GM18499 (cell line): ENCODE measurements around the gene FBP2.

Experiments
- ATAC-seq: cut with Tn5 transposase; IDR thresholded peaks from one replicate; pipeline ENCODE4 v1.9.1; 2021; ENCODE audit warnings: moderate number of reproducible peaks; ENCODE audit not compliant: insufficient read depth, unreplicated experiment

FBP2 gene

DNA sequence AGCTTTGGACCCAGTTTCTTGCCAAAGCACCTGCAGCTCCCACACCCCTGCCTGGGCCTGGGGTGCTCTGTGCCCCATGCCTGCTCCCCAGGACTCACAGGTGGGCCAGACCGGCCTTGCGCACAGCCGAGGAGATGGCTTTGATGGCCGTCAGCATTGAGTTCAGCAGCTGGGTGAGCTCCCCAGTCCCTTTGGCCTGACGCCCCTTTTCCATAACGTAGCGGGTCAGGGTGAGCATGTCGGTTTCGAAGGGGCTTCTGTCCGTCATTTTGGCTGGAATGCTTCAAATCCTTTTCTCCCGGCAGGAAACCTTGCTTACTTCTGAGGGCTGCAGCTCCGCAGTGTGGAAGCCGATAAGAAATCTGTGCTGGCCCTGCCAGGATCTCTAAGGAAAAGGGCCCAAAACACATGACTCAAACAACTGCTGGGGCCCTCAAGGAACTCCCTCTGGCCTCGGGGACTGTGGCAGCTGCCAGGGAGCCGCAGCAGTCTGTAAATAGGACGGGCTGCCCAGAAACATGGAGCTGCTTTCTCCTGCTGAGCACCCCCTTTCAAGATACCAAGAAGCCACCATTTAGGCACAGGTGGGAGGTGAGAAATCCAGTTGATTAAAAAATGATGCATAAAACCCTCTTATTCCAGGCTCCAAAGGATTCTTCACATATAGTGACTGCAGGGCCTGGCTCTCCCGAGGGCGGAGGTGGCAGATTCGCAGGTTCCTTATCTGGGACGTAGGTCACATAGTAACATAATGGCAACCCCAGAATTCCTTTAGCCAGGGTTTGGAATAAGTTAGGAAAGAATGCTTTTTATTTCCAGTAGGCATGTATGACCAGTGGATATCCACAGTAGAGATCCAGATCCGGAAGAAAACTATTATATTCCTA, at the start of gene FBP2:
Gene FBP2 (minus strand): TSS at position 366 of the 887 bp plus-strand sequence. CDS start 98 bp downstream, at position 268.
- no peak for ATAC-seq

DNA sequence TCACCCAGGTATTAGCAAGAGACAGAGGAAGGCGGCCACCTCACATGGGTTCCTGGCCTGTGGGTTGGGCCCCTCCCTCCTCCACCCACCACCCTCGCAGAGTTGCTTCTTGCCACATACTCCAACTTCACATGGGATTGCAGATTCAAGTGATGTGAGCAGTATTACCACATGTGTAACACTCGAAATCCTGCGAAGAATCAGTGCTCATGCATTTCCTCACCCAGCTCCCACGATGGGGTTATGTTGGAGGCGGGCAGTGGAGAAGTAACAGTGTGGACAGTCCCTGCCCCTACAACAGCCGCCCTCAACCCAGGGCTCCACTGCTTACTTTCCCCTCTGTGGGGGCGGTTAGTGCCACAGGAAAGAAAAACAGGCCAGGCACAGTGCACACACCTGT, 49.6 kb upstream of the FBP2 start:
- ATAC-seq = no peak

DNA sequence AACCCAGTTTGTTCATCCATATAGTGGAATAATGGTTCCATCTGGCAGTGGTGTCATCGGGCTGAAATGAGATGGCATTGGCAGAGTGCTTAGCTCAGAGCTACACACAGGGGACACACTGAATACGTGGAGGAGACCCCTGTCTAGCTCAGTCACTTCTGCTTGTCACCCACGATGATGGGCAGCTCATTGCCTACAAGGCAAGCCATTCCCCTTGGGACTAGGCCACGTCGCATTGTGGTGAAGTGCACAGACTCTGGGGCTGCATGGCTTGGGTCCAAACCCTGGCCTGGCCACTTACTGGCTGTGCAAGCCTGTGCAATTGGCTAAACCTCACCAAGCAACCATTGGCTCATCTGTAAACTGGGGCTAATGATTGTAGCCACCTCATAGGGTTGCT, 48.9 kb upstream of the FBP2 start:
- no peak for ATAC-seq

DNA sequence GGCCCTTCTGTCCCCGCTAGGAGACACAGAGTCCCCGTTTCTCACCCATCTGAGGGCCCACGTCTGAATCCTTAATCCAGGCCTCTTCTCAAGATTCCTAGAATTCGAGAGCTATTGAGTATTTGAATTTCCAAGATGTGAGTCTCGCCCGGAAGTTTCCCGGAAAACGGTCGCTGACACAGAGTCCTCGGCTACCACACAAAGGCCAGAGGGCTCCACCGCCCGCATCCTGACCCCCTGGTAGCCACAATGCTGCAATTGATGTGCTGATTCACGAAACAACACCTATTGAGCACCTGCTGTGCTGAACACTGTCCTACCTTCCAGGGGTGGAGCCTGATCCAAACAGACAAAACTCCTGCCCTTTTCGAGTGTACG, 46.4 kb upstream of the FBP2 start:
- ATAC-seq = no peak

DNA sequence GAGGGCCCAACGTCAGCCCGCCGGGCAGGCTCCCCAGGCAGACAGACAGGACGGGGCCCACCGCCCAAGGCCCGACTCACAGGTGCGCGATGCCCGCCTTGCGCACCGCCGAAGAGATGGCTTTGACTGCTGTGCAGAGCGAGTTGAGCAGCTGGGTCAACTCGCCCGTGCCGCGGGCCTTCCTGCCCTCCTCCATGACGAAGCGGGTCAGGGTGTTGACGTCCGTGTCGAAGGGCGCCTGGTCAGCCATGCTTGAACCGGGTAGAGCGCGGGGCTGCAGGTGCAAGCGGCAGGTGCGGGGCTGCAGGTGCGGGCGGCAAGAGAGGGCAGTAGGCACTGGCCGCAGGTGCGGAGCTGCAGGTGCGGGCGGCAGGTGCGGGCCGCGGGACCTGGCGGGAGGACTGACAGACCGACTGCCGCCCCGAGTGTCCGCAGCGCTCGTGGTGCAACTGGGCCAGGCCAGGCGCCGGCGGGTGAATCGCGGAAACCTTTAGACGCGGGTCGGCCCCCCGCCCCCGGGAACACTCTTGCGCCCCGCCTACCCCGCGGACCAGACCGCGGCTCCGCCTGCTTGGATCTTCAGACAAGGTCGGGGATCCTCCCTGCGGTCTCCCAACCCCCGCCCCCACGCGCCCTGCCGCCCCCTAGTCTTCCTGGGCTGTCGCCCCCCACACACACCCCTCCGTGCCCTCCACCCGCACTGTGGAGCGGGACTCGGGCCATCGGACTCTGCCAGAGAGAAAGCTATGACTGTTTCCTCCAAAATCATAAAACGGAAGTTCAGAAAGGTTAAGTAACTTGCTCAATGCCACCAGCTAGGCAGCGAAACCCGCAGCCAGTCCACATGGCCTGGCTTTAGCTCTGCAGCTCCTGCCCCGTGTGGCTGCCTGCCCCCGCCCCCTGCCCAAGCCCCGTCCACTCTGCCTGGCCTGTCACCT, 45.7 kb upstream of the FBP2 start, which contains the start of gene FBP1:
Gene FBP1 (minus strand): TSS at position 458 of the 938 bp plus-strand sequence. CDS start 208 bp downstream, at position 250.
- no peak for ATAC-seq

DNA sequence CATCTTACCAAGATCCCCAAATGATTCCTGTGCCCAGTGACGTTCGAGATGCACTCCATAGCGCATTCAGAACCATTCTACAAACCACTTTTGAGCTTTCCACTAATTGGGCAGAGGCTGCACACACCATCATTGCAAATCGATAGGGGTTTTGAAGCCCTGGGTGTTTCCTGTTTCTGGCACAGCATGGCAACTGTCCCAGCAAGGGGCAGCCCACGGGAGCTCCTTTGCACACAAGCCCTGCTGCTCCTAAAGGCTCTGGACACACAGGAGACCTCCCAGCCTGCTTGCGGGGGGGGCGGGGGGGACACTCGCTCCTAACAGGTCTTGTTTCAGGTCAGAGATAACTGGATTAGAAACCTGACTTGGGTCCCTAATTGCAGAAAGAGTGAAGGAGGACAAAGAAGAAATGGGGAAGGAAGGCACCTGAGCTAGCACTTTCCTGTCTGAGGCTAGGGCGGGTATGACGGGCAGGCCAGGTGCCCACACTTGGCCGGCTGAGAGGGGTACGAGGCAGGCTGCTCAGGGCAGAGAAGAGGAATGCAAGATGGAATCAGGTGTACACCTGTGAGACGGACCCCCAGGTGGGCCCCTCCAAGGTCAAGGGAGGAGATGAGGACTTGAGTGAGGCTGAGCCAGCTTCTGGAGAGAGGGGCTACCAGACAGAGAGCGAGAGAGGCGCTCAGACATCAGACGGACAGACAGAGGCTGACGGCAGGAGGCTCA, 44.9 kb upstream of the FBP2 start:
- no peak for ATAC-seq

DNA sequence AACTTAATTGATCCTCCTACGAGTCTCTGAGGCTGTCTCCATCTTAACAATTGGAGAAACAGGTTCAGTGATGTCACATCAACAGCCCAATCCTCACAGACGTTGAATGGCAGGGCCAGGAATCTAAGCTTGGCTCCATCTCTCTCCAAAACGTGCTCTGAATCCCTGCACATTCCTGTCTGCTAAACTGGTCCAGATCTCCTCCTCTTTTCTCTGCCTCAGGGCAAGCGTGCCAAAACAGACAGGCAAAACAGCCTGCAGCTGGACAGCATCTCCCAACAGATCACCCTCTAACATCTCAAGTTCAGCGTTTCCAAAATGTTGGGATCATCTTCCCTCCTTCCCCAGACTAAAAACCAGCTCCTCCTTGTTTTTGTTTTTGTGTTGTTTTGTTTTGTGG, 39.1 kb upstream of the FBP2 start:
- no peak for ATAC-seq

DNA sequence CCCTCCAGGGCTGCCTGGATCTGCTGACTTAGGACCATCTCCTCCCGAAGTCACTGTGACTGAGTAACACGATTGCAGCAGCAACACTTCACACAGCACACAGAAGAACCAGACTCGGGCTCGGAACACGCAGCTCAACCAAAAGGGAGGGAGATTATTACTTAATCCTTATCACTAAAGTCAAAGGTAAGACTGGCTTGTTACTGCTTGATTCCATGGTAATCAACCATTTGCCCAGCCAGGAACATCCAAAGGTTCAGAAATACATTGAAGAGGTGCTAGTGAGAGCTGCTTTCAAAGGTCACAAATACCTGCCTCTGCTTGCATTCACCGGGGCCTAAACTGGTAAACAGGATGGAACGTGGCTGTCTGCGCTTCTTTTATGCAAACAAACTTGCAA, 38.0 kb upstream of the FBP2 start:
- ATAC-seq = no peak

DNA sequence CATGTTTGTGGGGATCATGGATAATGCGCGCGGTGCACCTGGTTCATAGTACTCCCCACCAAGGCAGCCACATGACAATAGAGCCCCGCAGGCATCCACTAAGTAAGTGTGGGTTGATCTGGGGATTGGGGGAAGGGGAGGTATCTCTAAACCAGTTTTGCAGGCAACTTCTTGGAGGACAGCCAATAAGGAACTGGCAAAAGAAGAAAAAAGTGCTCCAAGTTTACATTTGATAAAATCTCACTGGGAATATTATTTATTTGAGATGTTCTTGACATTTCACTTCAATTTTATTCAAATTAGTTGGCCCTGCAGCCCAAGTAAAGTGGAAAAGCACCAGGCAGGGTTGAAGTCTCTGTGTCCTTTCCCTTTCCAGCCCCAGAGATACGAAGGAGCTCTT, 37.2 kb upstream of the FBP2 start:
- ATAC-seq = no peak

DNA sequence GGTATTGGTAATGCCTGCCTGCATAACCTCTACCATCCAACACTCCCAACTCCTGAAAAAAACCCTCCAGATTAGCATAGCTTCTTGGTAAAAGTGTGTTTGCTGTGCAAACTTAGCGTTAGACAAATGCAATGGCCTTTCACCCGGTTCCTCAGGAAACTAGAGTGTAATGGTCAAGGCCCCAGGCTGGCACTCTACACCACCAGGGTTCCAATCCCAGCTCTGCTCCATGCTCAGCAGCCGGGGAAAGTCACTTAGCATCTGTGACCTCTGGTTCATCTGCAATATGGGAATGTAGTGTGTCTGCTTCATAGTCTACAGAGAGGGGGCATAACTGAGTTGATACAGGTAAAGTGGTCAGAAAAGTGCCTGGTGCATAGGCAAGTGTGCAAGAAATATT, 36.7 kb upstream of the FBP2 start:
- ATAC-seq = no peak

DNA sequence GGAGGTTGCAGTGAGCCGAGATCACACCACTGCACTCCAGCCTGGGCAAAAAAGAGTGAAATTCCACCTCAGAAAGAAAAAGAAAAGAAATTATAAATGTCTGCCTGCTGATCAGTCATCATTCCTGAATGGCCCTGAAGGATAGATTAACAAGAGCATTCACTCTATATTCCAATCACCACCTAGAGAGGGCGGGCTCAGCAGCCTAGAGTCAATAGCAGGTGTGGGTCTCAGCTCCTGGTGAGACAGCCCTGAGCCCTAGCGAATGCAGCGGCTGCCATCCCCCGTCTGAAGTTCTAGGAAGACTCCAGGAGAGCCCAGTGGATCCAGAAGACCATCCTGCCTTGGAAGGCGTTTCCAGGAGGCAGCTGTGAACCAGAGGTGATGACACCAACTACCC, 33.7 kb upstream of the FBP2 start:
- no peak for ATAC-seq

DNA sequence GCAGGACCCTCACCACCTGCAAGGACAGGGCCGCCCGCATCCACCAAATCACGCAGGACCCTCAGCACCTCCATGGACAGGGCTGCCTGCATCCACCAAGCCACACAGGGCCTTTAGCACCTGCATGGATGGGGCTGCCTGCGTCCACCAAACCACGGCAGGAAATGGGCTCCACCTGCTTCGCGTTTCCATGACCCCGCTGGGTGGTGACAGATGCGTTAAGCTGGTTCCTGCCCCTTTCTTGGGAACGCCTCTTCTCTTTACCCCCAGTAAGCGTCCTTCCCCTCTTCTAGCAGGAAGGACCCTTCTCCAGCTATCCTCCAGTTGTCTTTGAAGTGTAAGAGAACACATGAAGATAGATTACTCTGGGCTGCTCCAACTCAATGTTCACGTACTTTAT, 32.2 kb upstream of the FBP2 start:
- ATAC-seq = no peak

DNA sequence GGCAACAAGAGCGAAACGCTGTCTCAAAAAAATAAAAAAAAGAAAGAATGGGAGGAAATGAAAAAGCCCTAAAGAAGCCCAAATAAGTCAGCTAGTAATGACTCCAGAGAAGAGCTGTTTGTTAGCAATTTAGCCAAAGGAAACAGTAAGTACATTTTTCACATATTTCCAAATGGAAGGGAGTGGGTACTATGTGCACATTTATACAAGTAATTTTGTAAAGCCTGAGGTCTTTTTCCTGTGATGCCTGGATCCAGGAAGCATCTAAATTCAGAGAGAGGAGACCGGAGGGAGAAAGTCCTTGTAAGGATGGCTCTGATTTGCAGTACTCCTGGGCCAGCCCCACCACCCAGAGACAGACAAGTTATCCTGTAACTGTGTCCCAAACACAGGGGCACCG, 31.0 kb upstream of the FBP2 start:
- ATAC-seq = no peak

DNA sequence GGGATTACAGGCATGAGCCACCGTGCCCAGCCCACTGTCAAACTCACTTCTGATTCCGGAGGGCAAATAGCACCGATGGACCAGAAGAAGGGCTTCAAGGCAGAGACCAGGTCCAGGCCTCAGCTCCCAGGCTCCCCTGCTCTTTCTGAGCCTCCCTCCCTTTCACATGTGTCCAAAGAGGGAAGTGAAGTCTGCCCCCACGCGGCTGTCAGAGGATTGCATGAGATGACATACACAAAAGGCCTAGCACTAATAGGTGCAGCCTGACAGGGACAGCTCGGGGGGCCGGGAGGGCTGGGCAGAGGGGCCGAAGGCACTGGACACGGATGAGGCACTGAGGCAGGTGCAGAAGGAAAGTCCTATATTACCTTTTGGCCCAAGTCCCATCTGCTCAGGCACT, 29.6 kb upstream of the FBP2 start:
- ATAC-seq = no peak

DNA sequence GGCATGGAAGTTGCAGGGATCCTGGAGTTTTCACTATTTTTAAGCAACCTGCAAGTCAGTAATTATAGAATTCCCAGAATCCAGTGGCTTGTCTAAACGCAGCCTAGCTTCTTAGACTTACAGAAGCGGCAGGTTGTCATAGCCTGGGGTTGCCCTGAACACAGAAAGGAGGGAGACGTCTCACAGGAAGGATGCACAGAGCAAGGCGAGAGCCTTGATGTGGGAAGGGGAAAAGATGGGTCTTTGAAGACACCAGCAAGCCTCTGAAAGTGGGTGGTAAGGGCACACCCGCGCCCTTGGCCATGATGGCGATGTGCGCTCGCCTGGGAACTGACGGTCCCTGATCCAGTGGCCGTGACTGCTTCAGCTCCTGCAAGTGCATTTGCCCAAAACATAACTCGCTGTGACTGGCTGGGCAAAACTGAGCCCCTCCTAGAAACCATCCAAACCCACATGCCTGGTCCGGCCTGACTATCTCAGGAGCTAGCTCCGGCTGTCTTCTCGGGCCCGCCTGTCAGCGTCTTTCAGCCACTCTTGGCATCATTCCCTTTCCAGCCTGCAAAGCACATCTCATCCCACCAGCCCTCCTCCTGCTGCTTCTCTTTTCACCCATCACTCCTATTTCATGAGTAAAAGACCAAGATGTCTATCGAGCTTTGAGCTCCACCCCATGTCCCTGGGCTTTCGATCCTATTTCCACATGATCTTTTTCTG, 28.6 kb upstream of the FBP2 start:
- no peak for ATAC-seq

DNA sequence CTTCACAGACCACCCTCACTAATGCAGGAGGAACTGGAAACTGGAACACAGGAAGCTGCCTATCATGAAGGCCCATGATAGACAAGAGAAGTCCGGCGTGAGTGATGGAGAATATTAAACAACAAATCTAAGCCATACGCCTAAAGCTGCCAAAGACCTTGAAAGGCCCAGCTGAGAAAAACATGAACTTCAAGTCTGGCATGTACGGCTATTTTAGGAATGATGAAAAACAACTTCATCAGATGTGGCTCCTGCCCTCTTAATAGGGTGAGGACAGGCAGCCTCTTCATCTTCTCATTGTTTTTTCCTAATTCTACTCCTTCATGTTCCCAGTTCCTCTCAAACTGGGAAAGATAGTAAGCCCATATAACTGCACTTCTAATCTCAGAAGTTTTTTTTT, 25.4 kb upstream of the FBP2 start:
- ATAC-seq = no peak

DNA sequence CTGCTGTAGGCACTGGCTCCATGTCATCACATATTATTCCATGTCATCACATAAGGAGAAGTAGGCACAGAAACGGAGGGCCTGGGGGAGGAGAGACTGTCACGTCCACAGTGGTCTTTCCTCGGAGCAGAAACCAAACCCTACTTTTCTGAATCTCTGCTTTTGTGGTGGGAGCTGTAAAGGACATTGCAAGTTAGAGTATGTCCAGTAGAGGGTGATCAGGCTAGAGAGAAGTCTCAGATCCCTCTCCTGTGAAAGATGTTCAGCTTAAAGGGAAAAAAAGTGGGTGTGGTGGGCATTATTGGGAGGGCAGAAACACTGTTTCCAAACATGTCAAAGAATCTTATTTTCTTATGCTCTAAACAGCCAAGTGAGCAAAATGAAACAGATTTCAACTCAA, 19.4 kb upstream of the FBP2 start:
- no peak for ATAC-seq

DNA sequence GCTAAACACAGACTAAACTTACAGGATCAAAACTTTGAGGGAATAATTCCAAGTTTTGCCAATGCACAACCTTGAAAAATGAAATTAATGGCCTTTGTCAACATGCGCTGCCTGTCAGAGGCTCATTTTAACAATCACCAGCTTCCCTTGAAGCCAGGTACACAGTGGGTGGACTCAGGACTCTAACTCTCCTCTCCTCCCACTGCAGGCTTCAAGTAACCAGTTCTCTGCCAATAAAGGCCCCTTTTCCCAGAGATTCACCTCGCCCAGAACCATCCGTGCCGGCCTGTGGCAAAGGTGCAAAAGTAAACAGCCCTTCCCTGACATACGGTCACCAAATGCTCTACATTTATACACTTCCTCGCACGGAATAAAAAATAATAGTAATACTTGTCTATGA, 18.4 kb upstream of the FBP2 start:
- no peak for ATAC-seq

DNA sequence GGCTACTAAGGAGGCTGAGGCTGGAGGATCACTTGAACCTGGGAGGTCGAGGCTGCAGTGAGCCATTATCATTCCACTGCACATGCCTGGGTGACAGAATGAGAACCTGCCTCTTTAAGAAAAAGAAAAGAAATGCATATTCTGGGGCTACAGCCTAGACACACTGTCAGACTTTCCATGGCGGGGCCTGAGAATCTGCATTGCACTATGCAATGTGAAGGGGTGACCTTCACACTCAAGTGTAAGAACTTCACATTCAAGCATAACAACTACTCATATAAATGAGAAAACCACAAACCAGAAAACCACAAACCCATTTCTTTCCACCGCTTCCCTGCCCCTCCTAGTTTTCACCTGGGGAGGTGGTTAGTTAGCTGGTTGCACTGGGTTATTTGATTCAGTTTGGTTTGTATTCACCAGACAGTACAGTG, 18.0 kb upstream of the FBP2 start:
- ATAC-seq = no peak

DNA sequence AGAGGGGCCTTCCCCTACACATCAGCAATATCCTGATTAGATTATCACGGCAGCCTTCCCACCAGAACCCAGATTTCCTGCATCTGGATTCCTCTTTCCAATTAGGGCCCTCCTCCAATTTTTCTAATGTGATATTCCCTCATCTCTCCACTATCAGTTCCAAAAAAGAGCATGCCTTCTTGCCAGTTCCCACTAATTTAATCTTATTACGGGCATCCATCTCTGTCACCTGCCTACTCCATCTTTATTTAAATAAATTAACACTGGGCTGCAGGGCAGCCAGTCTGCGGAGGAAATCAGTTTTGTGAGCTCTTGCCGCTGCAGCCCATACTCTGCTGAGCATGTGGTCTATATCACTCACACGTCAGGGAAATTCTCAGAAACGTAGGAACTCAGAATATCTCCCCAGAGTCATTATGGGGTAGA, 16.6 kb upstream of the FBP2 start:
- no peak for ATAC-seq
